B cell (primary cell): Measurements from ENCODE around the gene ONECUT1. TPM values are rescaled to one million over a fixed set of nuclear protein-coding genes. Genes with fewer than 3 reads are reported as not detected.
A peak's percentile ranks its signal among the peaks of the same experiment; 100 is the strongest.

Experiments used
- ATAC-seq: fragments of 200-7000 bp; cut with Tn5 transposase; one replicate; pipeline ENCODE4 v1.10.0; 2021; ENCODE audit warnings: low read depth, mild to moderate bottlenecking, moderate number of reproducible peaks, moderate library complexity
- CTCF ChIA-PET: fragments of 350-600 bp; sonication (Branson Sonifier 250); formaldehyde crosslinking; loops from one replicate; lab custom pipeline; 2021; ENCODE audit warnings: antibody characterized with exemption, inconsistent platforms; lab: Charles Lee
- POLR2A ChIA-PET: fragments of 350-600 bp; sonication (Branson Sonifier 250); formaldehyde crosslinking; loops from one replicate; lab custom pipeline; 2021; ENCODE audit warnings: antibody characterized with exemption; lab: Charles Lee
- DNase-seq: peaks from one replicate; pipeline ENCODE4 v3.0.0; 2013
- H2AFZ ChIP-seq: 2 replicates; pipeline ENCODE4 v1.6.1; 2012; ENCODE audit warnings: mild to moderate bottlenecking, low read depth, low read length; ENCODE audit not compliant: insufficient read depth, poor library complexity, severe bottlenecking
- H3K27ac ChIP-seq, 2 donors: 1 replicate in 1 of 2; 2 replicates in 1 of 2; pipeline ENCODE4 v1.5.1; 2012 to 2013; ENCODE audit warnings: low read length in 2 of 2, mild to moderate bottlenecking in 2 of 2, moderate library complexity in 1 of 2
- H3K27me3 ChIP-seq, 4 experiments: fragments of 200-600 bp in 1 of 4; sonication (generic) in 1 of 4; replicated peaks in 1 of 4; 1 replicate in 2 of 4; 2 replicates in 2 of 4; pipeline versions ENCODE4 v1.6.1 to v1.7.0; 2013 to 2016; ENCODE audit warnings: low read length in 3 of 4, mild to moderate bottlenecking in 2 of 4, mixed read lengths in 1 of 4, moderate library complexity in 1 of 4; ENCODE audit not compliant: insufficient read depth in 4 of 4, control insufficient read depth in 3 of 4; ENCODE audit errors: control extremely low read depth in 1 of 4
- H3K36me3 ChIP-seq, 2 experiments: replicated peaks in 1 of 2; 1 replicate in 1 of 2; 2 replicates in 1 of 2; pipeline versions ENCODE4 v1.6.1 to v1.7.1; 2013; ENCODE audit warnings: low read length in 1 of 2; ENCODE audit not compliant: insufficient read depth in 2 of 2, control insufficient read depth in 1 of 2; ENCODE audit errors: control extremely low read depth in 1 of 2, extremely low read depth in 1 of 2
- H3K4me1 ChIP-seq, 2 donors: fragments of 200-600 bp in 1 of 2; sonication (generic) in 1 of 2; 1 replicate in 1 of 2; 2 replicates in 1 of 2; pipeline versions ENCODE4 v1.5.1 to v1.6.1; 2013 to 2017; ENCODE audit warnings: low read length in 2 of 2; ENCODE audit not compliant: control insufficient read depth in 2 of 2, insufficient read depth in 2 of 2
- H3K4me2 ChIP-seq: replicated peaks from 2 replicates; pipeline ENCODE3; 2012; ENCODE audit warnings: mild to moderate bottlenecking, low read depth, low read length; ENCODE audit not compliant: poor library complexity, severe bottlenecking
- H3K4me3 ChIP-seq, 5 experiments: fragments of 200-600 bp in 1 of 5; sonication (generic) in 1 of 5; 1 replicate in 3 of 5; 2 replicates in 2 of 5; pipeline versions ENCODE4 v1.5.1 to v1.7.0; 2011 to 2016; ENCODE audit warnings: low read length in 4 of 5, mild to moderate bottlenecking in 4 of 5, low read depth in 2 of 5, control low read depth in 1 of 5, moderate library complexity in 1 of 5; ENCODE audit not compliant: insufficient read depth in 1 of 5; ENCODE audit errors: control extremely low read depth in 1 of 5, extremely low read depth in 1 of 5
- H3K79me2 ChIP-seq: fragments of 200-600 bp; sonication (generic); one replicate; pipeline ENCODE4 v1.6.0; 2016; ENCODE audit warnings: low read length; ENCODE audit not compliant: control insufficient read depth, insufficient read depth
- H3K9ac ChIP-seq: fragments of 200-600 bp; sonication (generic); 2 replicates; pipeline ENCODE4 v1.6.1; 2017; ENCODE audit warnings: mild to moderate bottlenecking, low read length, moderate library complexity
- H3K9me3 ChIP-seq, 3 donors: one replicate each; pipeline versions ENCODE4 v1.6.1 to v1.7.1; 2013; ENCODE audit warnings: low read length in 2 of 3; ENCODE audit not compliant: control insufficient read depth in 2 of 3, insufficient read depth in 1 of 3; ENCODE audit errors: control extremely low read depth in 1 of 3
- H4K20me1 ChIP-seq: 2 replicates; pipeline ENCODE4 v1.6.0; 2012; ENCODE audit warnings: mild to moderate bottlenecking, low read length; ENCODE audit not compliant: insufficient read depth, control insufficient read depth, poor library complexity, severe bottlenecking
- H3K27ac Mint-ChIP-seq: one replicate; pipeline ENCODE4 v1.8.0; 2021; ENCODE audit warnings: mixed read lengths
- H3K27me3 Mint-ChIP-seq: one replicate; pipeline ENCODE4 v1.8.0; 2021; ENCODE audit warnings: mixed read lengths
- H3K4me1 Mint-ChIP-seq: one replicate; pipeline ENCODE4 v1.8.0; 2021; ENCODE audit warnings: mixed read lengths
- H3K4me3 Mint-ChIP-seq: one replicate; pipeline ENCODE4 v1.8.0; 2021; ENCODE audit warnings: mixed read lengths
- H3K9me3 Mint-ChIP-seq: one replicate; pipeline ENCODE4 v1.8.0; 2022; ENCODE audit warnings: mixed read lengths; ENCODE audit not compliant: insufficient read depth
- EZH2 ChIP-seq: IDR thresholded peaks from 2 replicates; pipeline ENCODE4 v1.6.1; 2012; ENCODE audit warnings: borderline replicate concordance, low read depth, mild to moderate bottlenecking, moderate library complexity, low read length; ENCODE audit not compliant: insufficient read depth, poor library complexity, severe bottlenecking
- WGBS: methylation state at CpG from one replicate; pipeline ENCODE4 v1.1.5; 2013; ENCODE audit warnings: missing lambda C conversion rate; ENCODE audit not compliant: insufficient coverage; 5-methylcytosine and 5-hydroxymethylcytosine counted together
- intact Hi-C: fragments of 100-400 bp; cut with micrococcal nuclease; formaldehyde crosslinking; loops from one replicate; pipeline ENCODE4 v1.10.0; 2022
- polyA plus RNA-seq: library from polyadenylated mRNA; depleted of rRNA; stranded (reverse); fragments of >200 nt; gene quantifications from 2 replicates; pipeline ENCODE4 v1.2.3, GENCODE V29; 2012
- total RNA-seq, 2 donors: library from RNA; stranded (reverse); fragments of 120-200 nt in 1 of 2; gene quantifications; 1 replicate in 1 of 2; 2 replicates in 1 of 2; pipeline versions ENCODE4 v1.2.3 to v1.2.4, GENCODE V29; 2013 to 2022
- TF ChIP-seq, protein P1 (sequence below): fragments of 200-600 bp; IDR thresholded peaks from one replicate; pipeline ENCODE4 v1.8.0; 2022; ENCODE audit warnings: antibody characterized with exemption, mild to moderate bottlenecking

ONECUT1 gene
- total and polyA plus RNA-seq, 2 donors (not counting 1 experiment from before 2014, with no cell fraction given) = not detected

DNA sequence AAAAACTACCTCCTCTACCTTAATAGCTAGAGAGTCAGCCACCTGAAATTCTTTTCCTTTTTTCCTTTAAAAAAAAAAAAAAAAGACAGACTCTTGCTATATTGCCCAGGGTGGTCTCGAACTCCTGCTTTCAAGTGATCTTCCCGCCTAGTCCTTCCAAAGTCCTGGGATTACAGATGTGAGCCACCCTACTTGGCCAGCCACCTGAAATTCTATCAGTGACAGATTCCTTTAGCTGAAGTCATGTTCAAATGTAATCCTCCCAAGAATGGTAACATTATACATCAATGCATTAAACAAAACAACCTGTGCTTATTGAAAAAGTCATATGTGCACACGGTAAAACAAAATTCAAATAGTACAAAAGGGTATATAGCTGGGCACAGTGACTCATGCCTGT lies 59.1 kb downstream of the ONECUT1 start:
- Histone ChIP-seq H3K9me3 (no peaks in the 10 kb centered on the region), H3K4me2 (no peak overlapping the region), H4K20me1 (no peaks in the 10 kb centered on the region), H3K36me3 (no peaks in the 10 kb centered on the region), H3K27ac (no peak overlapping the region), H3K27me3 (no peaks in the 10 kb centered on the region), H3K4me3 (no peak overlapping the region), H3K9ac (no peak overlapping the region), H3K79me2 (no peaks in the 10 kb centered on the region), H3K4me1 (peaks cover 26 to 31% of the 10 kb centered on the region in 2 donors), H2AFZ (no peak overlapping the region)
- Mint-ChIP-seq H3K4me3 (no peak overlapping the region), H3K4me1 (peaks cover 34% of the 10 kb centered on the region), H3K27me3 (no peaks in the 10 kb centered on the region), H3K27ac (peak overlapping the region; percentile 67), H3K9me3 (no peaks in the 10 kb centered on the region)
- no peak for ATAC-seq
- ChIA-PET CTCF (interaction anchor here (0.5 to 7.4 kb wide), 15 partner anchors 48 to 480 kb away, joined by 3 to 94 read pairs (median 7); partner anchors contain the start of gene ATOSA), POLR2A (interaction anchor here (0.7 to 2.3 kb wide), 5 partner anchors 37 to 363 kb away, joined by 3 to 7 read pairs (median 5); partner anchors contain the start of gene ATOSA)
- 0% methylated on average over 1 of the region's 3 CpGs for WGBS
- intact Hi-C loops = loop anchor here (2.0 to 5.0 kb wide), 4 partner anchors 162 to 548 kb away; partner anchors contain the start of gene ARPP19
- TF ChIP-seq EZH2 = no peak
- TF ChIP-seq, protein P1, sequence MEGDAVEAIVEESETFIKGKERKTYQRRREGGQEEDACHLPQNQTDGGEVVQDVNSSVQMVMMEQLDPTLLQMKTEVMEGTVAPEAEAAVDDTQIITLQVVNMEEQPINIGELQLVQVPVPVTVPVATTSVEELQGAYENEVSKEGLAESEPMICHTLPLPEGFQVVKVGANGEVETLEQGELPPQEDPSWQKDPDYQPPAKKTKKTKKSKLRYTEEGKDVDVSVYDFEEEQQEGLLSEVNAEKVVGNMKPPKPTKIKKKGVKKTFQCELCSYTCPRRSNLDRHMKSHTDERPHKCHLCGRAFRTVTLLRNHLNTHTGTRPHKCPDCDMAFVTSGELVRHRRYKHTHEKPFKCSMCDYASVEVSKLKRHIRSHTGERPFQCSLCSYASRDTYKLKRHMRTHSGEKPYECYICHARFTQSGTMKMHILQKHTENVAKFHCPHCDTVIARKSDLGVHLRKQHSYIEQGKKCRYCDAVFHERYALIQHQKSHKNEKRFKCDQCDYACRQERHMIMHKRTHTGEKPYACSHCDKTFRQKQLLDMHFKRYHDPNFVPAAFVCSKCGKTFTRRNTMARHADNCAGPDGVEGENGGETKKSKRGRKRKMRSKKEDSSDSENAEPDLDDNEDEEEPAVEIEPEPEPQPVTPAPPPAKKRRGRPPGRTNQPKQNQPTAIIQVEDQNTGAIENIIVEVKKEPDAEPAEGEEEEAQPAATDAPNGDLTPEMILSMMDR = no peak
- no peak for DNase-seq

DNA sequence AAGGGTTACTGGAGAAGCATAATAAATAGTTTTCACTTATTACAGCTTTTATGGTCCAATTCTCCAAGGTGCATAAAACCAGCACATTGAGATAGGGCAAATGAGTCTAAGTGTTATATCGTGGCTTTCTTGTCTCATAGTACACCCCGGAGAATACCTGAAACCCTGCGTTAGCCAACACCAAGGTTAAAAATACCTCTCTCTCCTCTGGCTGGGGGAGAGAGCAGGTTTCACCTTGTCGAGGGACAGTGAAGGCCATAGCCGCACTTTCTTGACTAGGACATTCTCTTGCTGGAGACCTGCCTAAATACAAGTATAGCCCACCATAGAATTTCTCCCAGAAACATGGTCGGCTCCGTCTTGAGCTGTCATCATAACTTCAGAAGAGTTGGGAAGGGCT lies 59.5 kb downstream of the ONECUT1 start:
- intact Hi-C loops = loop anchor here (1.0 to 5.0 kb wide), 7 partner anchors 21 to 548 kb away; partner anchors contain the start of gene ARPP19
- Mint-ChIP-seq H3K27me3 (no peaks in the 10 kb centered on the region), H3K9me3 (no peaks in the 10 kb centered on the region), H3K4me3 (no peak overlapping the region), H3K4me1 (peaks cover 34% of the 10 kb centered on the region), H3K27ac (peak overlapping the region; percentile 91)
- ChIA-PET CTCF (interaction anchor here (0.9 to 7.4 kb wide), 13 partner anchors 48 to 480 kb away, joined by 3 to 94 read pairs (median 7); partner anchors contain the start of gene ATOSA), POLR2A (interaction anchor here (0.7 to 2.3 kb wide), 6 partner anchors 36 to 363 kb away, joined by 3 to 37 read pairs (median 6); partner anchors contain the start of gene ATOSA)
- no peaks in the 10 kb centered on the region for H4K20me1 ChIP-seq
- 96% methylated on average over 4 of the region's 7 CpGs for WGBS
- peak overlapping the region; percentile 37 for H3K4me2 ChIP-seq
- no peak overlapping the region for H3K4me3 ChIP-seq
- H3K36me3 ChIP-seq = no peaks in the 10 kb centered on the region
- H2AFZ ChIP-seq = peak overlapping the region; percentile 66
- H3K4me1 ChIP-seq = peaks cover 26 to 31% of the 10 kb centered on the region in 2 donors
- H3K9me3 ChIP-seq = no peaks in the 10 kb centered on the region
- H3K27ac ChIP-seq = peak overlapping the region; percentile 46 to 60
- no peaks in the 10 kb centered on the region for H3K27me3 ChIP-seq
- TF ChIP-seq, protein P1 = no peak
- no peak for TF ChIP-seq EZH2
- ATAC-seq = no peak
- DNase-seq = no peak
- H3K9ac ChIP-seq = no peak overlapping the region
- H3K79me2 ChIP-seq = no peaks in the 10 kb centered on the region
